UCSD-AML1 (cell line): ENCODE measurements around the gene SORCS2.
A peak's percentile ranks its signal among the peaks of the same experiment; 100 is the strongest.

Experiments
- DNase-seq: peaks from one replicate; lab custom pipeline; 2025; ENCODE audit not compliant: unreplicated experiment; lab: John Stamatoyannopoulos, UW

The SORCS2 gene

GRCh38 chr4:7653510-7654369, 461.4 kb downstream of the SORCS2 start:
- no peak for DNase-seq

- DNase-seq = no peak
Measured at GRCh38 chr4:7654550-7655445, 462.5 kb downstream of the SORCS2 start.

- peak; percentile 84 for DNase-seq
Measured at GRCh38 chr4:7655511-7656243, 463.3 kb downstream of the SORCS2 start.

- DNase-seq = no peak
Measured at GRCh38 chr4:7656244-7656800, 464.0 kb downstream of the SORCS2 start.

- no peak for DNase-seq
Measured at GRCh38 chr4:7657545-7658297, 465.4 kb downstream of the SORCS2 start.

GRCh38 chr4:7658341-7659204, 466.2 kb downstream of the SORCS2 start:
- no peak for DNase-seq

GRCh38 chr4:7659429-7660175, 467.3 kb downstream of the SORCS2 start:
- DNase-seq = no peak

GRCh38 chr4:7660176-7661039, 468.1 kb downstream of the SORCS2 start:
- DNase-seq = no peak

GRCh38 chr4:7661066-7661748, 468.9 kb downstream of the SORCS2 start:
- DNase-seq = no peak

GRCh38 chr4:7661846-7662506, 469.6 kb downstream of the SORCS2 start:
- DNase-seq = no peak

- DNase-seq = no peak
Measured at GRCh38 chr4:7662507-7662846, 470.1 kb downstream of the SORCS2 start.

GRCh38 chr4:7663075-7663541, 470.8 kb downstream of the SORCS2 start:
- peak; percentile 61 for DNase-seq

GRCh38 chr4:7664106-7664505, 471.8 kb downstream of the SORCS2 start:
- DNase-seq = no peak

GRCh38 chr4:7665321-7665720, 473.0 kb downstream of the SORCS2 start:
- no peak for DNase-seq

GRCh38 chr4:7666011-7666410, 473.7 kb downstream of the SORCS2 start:
- no peak for DNase-seq

GRCh38 chr4:7666744-7667143, 474.4 kb downstream of the SORCS2 start:
- no peak for DNase-seq

GRCh38 chr4:7668271-7668670, 475.9 kb downstream of the SORCS2 start:
- no peak for DNase-seq
